Activated CD8-positive, alpha-beta T cell treated with anti-CD3 and anti-CD28 coated beads, Interleukin-2, amount 10 ng/mL, durations not matched to agents 7 days and 5 days (primary cell): ENCODE data around the gene PPP6R3. TPM values are rescaled to one million over a fixed set of nuclear protein-coding genes. Genes with fewer than 3 reads are reported as not detected.
"Not testable (repeated sequence)": the region's sequence is repeated elsewhere in the genome, so short reads cannot be mapped to it uniquely, and the experiment has no call there.

Source experiments
- ATAC-seq: fragments of 150-1000 bp; cut with Tn5 transposase; one replicate; pipeline ENCODE4 v1.10.0; 2021; ENCODE audit warnings: moderate library complexity
- CTCF ChIA-PET: fragments of 350-600 bp; sonication (Branson Sonifier 250); formaldehyde crosslinking; loops from one replicate; lab custom pipeline; 2021; ENCODE audit warnings: antibody characterized with exemption; lab: Charles Lee
- POLR2A ChIA-PET: fragments of 350-600 bp; sonication (Branson Sonifier 250); formaldehyde crosslinking; loops from one replicate; lab custom pipeline; 2021; ENCODE audit warnings: antibody characterized with exemption; lab: Charles Lee
- DNase-seq: peaks from one replicate; pipeline ENCODE4 v3.0.0-alpha.2; 2020
- H3K27ac Mint-ChIP-seq: one replicate; pipeline ENCODE4 v1.8.0; 2021; ENCODE audit warnings: mild to moderate bottlenecking, mixed read lengths
- H3K27me3 Mint-ChIP-seq: one replicate; pipeline ENCODE4 v1.8.0; 2021; ENCODE audit warnings: low read depth, mixed read lengths
- H3K36me3 Mint-ChIP-seq: one replicate; pipeline ENCODE4 v1.8.0; 2021; ENCODE audit warnings: low read depth, mixed read lengths
- H3K4me1 Mint-ChIP-seq: one replicate; pipeline ENCODE4 v1.8.0; 2021; ENCODE audit warnings: low read depth, mixed read lengths
- H3K4me3 Mint-ChIP-seq: one replicate; pipeline ENCODE4 v1.8.0; 2021; ENCODE audit warnings: mild to moderate bottlenecking, mixed read lengths
- H3K9me3 Mint-ChIP-seq: one replicate; pipeline ENCODE4 v1.8.0; 2022; ENCODE audit warnings: mixed read lengths; ENCODE audit not compliant: insufficient read depth
- total RNA-seq, 2 experiments: library from RNA; stranded (reverse); gene quantifications; one replicate each; pipeline ENCODE4 v1.2.3, GENCODE V29; 2021

Gene PPP6R3
- total RNA-seq, 2 experiments from 2014 or later: 114 to 120 TPM

GRCh38 chr11:68536706-68537105 lies 76.2 kb downstream of the PPP6R3 start:
- no peak overlapping the region for H3K27ac Mint-ChIP-seq
- H3K4me1 Mint-ChIP-seq: peaks cover 47% of the 10 kb centered on the region
- H3K9me3 Mint-ChIP-seq: no peaks in the 10 kb centered on the region
- DNase-seq (no peak), ATAC-seq (no peak)
- POLR2A ChIA-PET: interaction anchor here (0.7 kb wide), 1 partner anchor 265 kb away, joined by 3 read pairs; the partner anchor contains the start of gene C11orf24
- CTCF ChIA-PET: no interaction called here
- H3K27me3 Mint-ChIP-seq: no peaks in the 10 kb centered on the region
- no peak overlapping the region for H3K4me3 Mint-ChIP-seq
- H3K36me3 Mint-ChIP-seq: peaks cover 60% of the 10 kb centered on the region

- H3K4me1 Mint-ChIP-seq: peaks cover 49% of the 10 kb centered on the region
- peaks cover 62% of the 10 kb centered on the region for H3K36me3 Mint-ChIP-seq
- DNase-seq (no peak), ATAC-seq (no peak)
- H3K4me3 Mint-ChIP-seq: no peak overlapping the region
- H3K27me3 Mint-ChIP-seq: no peaks in the 10 kb centered on the region
- H3K27ac Mint-ChIP-seq: no peak overlapping the region
- ChIA-PET POLR2A (no interaction called here), CTCF (interaction anchor here (1.0 kb wide), 1 partner anchor 9 kb away, joined by 3 read pairs; no protein-coding TSS in a partner anchor)
- no peaks in the 10 kb centered on the region for H3K9me3 Mint-ChIP-seq
These were observed 77.5 kb downstream of the PPP6R3 start for GRCh38 chr11:68538025-68538424.

DNA sequence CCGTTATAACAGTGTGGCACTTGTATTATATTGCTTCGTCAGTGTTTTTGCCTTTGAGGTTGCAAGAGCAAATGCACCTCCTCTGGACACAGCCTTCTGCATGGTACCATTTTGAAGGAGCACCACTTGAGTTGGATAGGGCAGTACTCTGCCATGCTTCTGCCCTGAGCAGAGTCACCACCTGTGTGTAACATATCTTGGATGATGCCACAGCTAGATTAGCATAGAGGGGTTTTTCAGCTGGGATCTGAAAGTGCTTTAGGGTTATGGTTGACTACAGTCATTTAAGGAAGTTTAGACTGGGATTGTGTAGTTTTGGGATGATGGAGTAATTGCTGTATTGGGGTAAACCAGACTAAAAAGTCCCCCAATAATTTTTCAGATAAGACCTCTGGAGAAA lies 78.8 kb downstream of the PPP6R3 start:
- peak overlapping the region; percentile 4 for H3K27ac Mint-ChIP-seq
- no peak overlapping the region for H3K4me3 Mint-ChIP-seq
- peaks cover 66% of the 10 kb centered on the region for H3K36me3 Mint-ChIP-seq
- no peaks in the 10 kb centered on the region for H3K9me3 Mint-ChIP-seq
- DNase-seq (no peak), ATAC-seq (no peak)
- no peaks in the 10 kb centered on the region for H3K27me3 Mint-ChIP-seq
- ChIA-PET POLR2A (no interaction called here), CTCF (no interaction called here)
- peaks cover 42% of the 10 kb centered on the region for H3K4me1 Mint-ChIP-seq

GRCh38 chr11:68540504-68540903 lies 80.0 kb downstream of the PPP6R3 start:
- CTCF ChIA-PET, ATAC-seq, H3K27ac Mint-ChIP-seq, H3K4me3 Mint-ChIP-seq, POLR2A ChIA-PET, DNase-seq, H3K27me3 Mint-ChIP-seq, H3K9me3 Mint-ChIP-seq: not testable (repeated sequence)
- Mint-ChIP-seq H3K36me3 (peaks cover 71% of the 10 kb centered on the region), H3K4me1 (peaks cover 39% of the 10 kb centered on the region)

- ATAC-seq: no peak
- ChIA-PET POLR2A (no interaction called here), CTCF (no interaction called here)
- Mint-ChIP-seq H3K27me3 (no peaks in the 10 kb centered on the region), H3K9me3 (no peaks in the 10 kb centered on the region), H3K4me1 (peaks cover 36% of the 10 kb centered on the region), H3K36me3 (peaks cover 74% of the 10 kb centered on the region), H3K4me3 (no peak overlapping the region), H3K27ac (peak overlapping the region; percentile 50)
- DNase-seq: no peak
These were observed 80.6 kb downstream of the PPP6R3 start for GRCh38 chr11:68541116-68541515.

GRCh38 chr11:68541991-68542390 lies 81.4 kb downstream of the PPP6R3 start:
- no peaks in the 10 kb centered on the region for H3K9me3 Mint-ChIP-seq
- peak overlapping the region; percentile 50 for H3K27ac Mint-ChIP-seq
- CTCF ChIA-PET: no interaction called here
- no peak overlapping the region for H3K4me3 Mint-ChIP-seq
- peaks cover 36% of the 10 kb centered on the region for H3K4me1 Mint-ChIP-seq
- ATAC-seq: no peak
- no peaks in the 10 kb centered on the region for H3K27me3 Mint-ChIP-seq
- peaks cover 77% of the 10 kb centered on the region for H3K36me3 Mint-ChIP-seq
- no peak for DNase-seq
- POLR2A ChIA-PET: no interaction called here

- CTCF ChIA-PET: no interaction called here
- ATAC-seq: no peak
- peaks cover 40% of the 10 kb centered on the region for H3K4me1 Mint-ChIP-seq
- no peak overlapping the region for H3K4me3 Mint-ChIP-seq
- H3K36me3 Mint-ChIP-seq: peaks cover 75% of the 10 kb centered on the region
- peak overlapping the region; percentile 19 for H3K27ac Mint-ChIP-seq
- no peaks in the 10 kb centered on the region for H3K27me3 Mint-ChIP-seq
- POLR2A ChIA-PET: interaction anchor here (1.2 kb wide), 1 partner anchor 14 kb away, joined by 3 read pairs; no protein-coding TSS in a partner anchor
- H3K9me3 Mint-ChIP-seq: no peaks in the 10 kb centered on the region
- DNase-seq: no peak
These were observed 82.1 kb downstream of the PPP6R3 start for GRCh38 chr11:68542617-68543016.

GRCh38 chr11:68543594-68543993 lies 83.0 kb downstream of the PPP6R3 start:
- Mint-ChIP-seq H3K36me3 (peaks cover 73% of the 10 kb centered on the region), H3K4me3 (no peak overlapping the region), H3K9me3 (no peaks in the 10 kb centered on the region), H3K27ac (peak overlapping the region; percentile 34), H3K27me3 (no peaks in the 10 kb centered on the region), H3K4me1 (peaks cover 46% of the 10 kb centered on the region)
- ChIA-PET CTCF (interaction anchor here (1.1 kb wide), 1 partner anchor 8 kb away, joined by 3 read pairs; no protein-coding TSS in a partner anchor), POLR2A (interaction anchor here (1.2 kb wide), 1 partner anchor 15 kb away, joined by 3 read pairs; no protein-coding TSS in a partner anchor)
- no peak for DNase-seq
- no peak for ATAC-seq

DNA sequence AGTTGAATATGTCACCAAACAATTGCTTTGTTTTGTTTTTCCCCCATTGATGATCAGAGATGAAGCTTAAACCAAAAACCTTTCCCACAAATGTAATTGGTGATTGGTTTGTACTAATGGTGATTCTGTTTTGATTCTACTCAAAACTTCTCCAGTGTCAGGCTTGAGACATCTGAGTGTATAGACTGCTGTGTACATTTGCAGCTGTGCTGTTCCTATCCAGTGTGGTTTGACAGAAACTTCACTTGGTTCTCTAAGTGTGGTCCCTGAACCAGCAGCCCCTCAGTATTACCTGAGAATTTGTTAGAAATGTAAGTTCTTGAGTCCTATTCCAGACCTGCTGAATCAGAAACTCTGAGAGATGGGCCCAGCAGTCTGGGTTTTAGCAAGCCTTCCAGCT lies 84.8 kb downstream of the PPP6R3 start:
- Mint-ChIP-seq H3K27ac (no peak overlapping the region), H3K4me1 (peaks cover 50% of the 10 kb centered on the region), H3K36me3 (peaks cover 71% of the 10 kb centered on the region), H3K9me3 (no peaks in the 10 kb centered on the region), H3K4me3 (no peak overlapping the region), H3K27me3 (no peaks in the 10 kb centered on the region)
- POLR2A ChIA-PET: no interaction called here
- CTCF ChIA-PET: no interaction called here
- no peak for DNase-seq
- no peak for ATAC-seq

GRCh38 chr11:68545796-68546195 lies 85.2 kb downstream of the PPP6R3 start:
- peaks cover 51% of the 10 kb centered on the region for H3K4me1 Mint-ChIP-seq

GRCh38 chr11:68546555-68546954 lies 86.0 kb downstream of the PPP6R3 start:
- H3K27me3 Mint-ChIP-seq: no peaks in the 10 kb centered on the region
- H3K9me3 Mint-ChIP-seq: no peaks in the 10 kb centered on the region
- DNase-seq (no peak), ATAC-seq (no peak)
- ChIA-PET CTCF (no interaction called here), POLR2A (no interaction called here)
- peaks cover 69% of the 10 kb centered on the region for H3K36me3 Mint-ChIP-seq
- peaks cover 48% of the 10 kb centered on the region for H3K4me1 Mint-ChIP-seq
- no peak overlapping the region for H3K4me3 Mint-ChIP-seq
- H3K27ac Mint-ChIP-seq: peak overlapping the region; percentile 10

More at GRCh38 chr11:68545796-68546195, 85.2 kb downstream of the PPP6R3 start:
- no peak for DNase-seq
- no peak for ATAC-seq
- Mint-ChIP-seq H3K27ac (no peak overlapping the region), H3K27me3 (no peaks in the 10 kb centered on the region), H3K4me3 (no peak overlapping the region), H3K36me3 (peaks cover 71% of the 10 kb centered on the region), H3K9me3 (no peaks in the 10 kb centered on the region)
- CTCF ChIA-PET: no interaction called here
- POLR2A ChIA-PET: no interaction called here

DNA sequence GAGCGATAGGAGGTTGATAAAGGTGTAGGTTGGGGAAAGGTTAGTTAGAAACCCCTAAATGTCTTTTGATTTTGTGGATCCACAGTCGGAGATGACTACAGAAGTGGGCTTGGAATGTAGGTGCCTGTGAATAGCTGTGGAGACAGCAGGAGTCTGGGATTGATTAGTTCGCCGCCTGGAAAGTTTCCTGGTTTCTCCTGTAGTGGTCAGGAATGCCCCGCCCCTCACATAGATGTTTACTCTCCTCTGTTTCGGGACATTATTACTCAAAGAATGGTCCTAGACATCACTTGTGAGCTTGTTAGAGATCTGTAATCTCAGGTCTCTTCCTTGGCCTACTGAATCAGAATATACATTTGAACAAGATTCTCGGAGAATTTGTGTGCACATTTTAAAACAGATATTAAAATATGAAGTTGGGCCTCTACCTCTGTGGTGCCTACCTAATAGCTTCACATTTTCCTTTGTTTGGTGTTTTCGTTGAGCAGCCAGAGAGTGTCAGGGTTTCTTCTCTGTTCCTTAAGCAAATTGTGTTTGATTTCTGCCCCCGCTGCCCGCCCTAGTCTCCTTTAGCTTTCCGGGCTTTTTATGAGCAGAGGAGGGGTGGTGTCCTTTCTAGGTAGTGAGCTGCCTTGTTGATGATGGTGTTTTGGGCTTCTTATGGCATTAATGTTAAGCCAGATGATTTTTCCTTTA lies 89.4 kb downstream of the PPP6R3 start:
- DNase-seq (no peak), ATAC-seq (peak; percentile 44)
- Mint-ChIP-seq H3K27me3 (no peaks in the 10 kb centered on the region), H3K4me3 (peak overlapping the region; percentile 41), H3K9me3 (no peaks in the 10 kb centered on the region), H3K27ac (peak overlapping the region; percentile 81), H3K36me3 (peaks cover 73% of the 10 kb centered on the region), H3K4me1 (peaks cover 46% of the 10 kb centered on the region)
- CTCF ChIA-PET: interaction anchor here (0.9 to 1.2 kb wide), 5 partner anchors 27 to 90 kb away, joined by 3 to 5 read pairs (median 3); no protein-coding TSS in a partner anchor
- POLR2A ChIA-PET: interaction anchor here (0.6 kb wide), 1 partner anchor 1235 kb away, joined by 3 read pairs; no protein-coding TSS in a partner anchor
